ENCODE results near the gene SPON1.

DNA sequence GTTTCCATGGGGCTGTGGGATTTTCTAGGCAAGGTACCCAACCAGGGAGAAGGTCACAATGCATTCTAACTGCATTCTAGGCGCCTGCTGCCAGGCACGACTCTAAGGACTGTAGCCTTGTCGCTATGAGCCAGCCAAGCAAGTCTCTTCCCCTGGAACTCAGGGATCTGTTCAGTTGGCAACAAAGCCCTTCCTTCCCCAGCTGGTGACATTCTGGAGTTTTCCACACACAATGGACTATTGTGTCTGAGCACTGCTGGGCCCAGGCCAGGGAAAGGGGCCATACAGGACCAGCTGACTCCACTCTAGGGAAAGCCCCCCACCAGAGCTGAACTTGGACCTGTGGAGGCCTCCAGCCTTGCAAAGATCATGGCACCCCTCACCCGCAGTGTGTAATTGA, 279.7 kb downstream of the SPON1 start:
- no peak for TF ChIP-seq SUZ12 (IDR thresholded peaks at IDR 0.05)
- TF ChIP-seq PKNOX1 (IDR thresholded peaks at IDR 0.05) = no peak
- no peak for TF ChIP-seq BHLHE40 (IDR thresholded peaks at IDR 0.05; ENCODE audit: borderline replicate concordance)
- TF ChIP-seq FOXK2 (IDR thresholded peaks at IDR 0.05) = no peak
- no peak for TF ChIP-seq SP1 (IDR thresholded peaks at IDR 0.05)
- no peak for TF ChIP-seq NFRKB (IDR thresholded peaks at IDR 0.05)
- TF ChIP-seq TARDBP (IDR thresholded peaks at IDR 0.05) = no peak
